Coronary artery (tissue), 2 donors: ENCODE data around the gene PCGF3.

Experiments
- DNase-seq: peaks from one replicate; pipeline ENCODE4 v3.0.0-alpha.2; 2017; ENCODE audit warnings: low spot score
- H3K27ac ChIP-seq, 2 donors: fragments of 200-600 bp; sonication (generic); one replicate each; pipeline ENCODE4 v1.5.1; 2016 to 2019
- H3K4me3 ChIP-seq: fragments of 200-600 bp; sonication (generic); 2 replicates; pipeline ENCODE4 v1.5.1; 2016; ENCODE audit warnings: mild to moderate bottlenecking, moderate library complexity
- TF ChIP-seq, protein P1 (sequence below): fragments of 200-600 bp; sonication (generic); IDR thresholded peaks from one replicate; pipeline ENCODE4 v1.5.1; 2019; ENCODE audit warnings: antibody characterized with exemption

The PCGF3 gene

DNA sequence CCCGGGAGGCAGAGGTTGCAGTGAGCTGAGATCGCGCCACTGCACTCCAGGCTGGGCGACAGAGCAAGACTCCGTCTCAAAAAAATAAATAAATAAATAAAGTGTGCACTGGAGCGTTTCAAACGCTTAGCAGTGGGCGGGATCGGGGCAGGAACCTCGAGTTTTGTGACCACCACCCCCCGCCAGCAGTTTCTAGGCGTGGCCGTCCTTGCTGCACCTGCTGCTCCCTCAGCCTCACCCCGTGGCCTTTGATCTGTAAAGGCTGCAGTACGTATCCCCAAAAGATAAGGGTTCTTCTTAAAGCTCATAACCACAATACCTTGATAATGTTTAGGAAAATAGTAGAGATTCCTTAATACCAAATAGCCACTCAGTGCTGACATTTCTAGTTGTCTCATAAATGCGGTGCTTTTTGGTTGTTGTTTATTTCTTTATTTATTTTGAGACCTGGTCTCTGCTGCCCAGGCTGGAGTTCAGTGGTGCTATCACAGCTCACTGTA is 33.2 kb downstream of the PCGF3 start:
- DNase-seq, result no peak
- TF ChIP-seq, protein P1, sequence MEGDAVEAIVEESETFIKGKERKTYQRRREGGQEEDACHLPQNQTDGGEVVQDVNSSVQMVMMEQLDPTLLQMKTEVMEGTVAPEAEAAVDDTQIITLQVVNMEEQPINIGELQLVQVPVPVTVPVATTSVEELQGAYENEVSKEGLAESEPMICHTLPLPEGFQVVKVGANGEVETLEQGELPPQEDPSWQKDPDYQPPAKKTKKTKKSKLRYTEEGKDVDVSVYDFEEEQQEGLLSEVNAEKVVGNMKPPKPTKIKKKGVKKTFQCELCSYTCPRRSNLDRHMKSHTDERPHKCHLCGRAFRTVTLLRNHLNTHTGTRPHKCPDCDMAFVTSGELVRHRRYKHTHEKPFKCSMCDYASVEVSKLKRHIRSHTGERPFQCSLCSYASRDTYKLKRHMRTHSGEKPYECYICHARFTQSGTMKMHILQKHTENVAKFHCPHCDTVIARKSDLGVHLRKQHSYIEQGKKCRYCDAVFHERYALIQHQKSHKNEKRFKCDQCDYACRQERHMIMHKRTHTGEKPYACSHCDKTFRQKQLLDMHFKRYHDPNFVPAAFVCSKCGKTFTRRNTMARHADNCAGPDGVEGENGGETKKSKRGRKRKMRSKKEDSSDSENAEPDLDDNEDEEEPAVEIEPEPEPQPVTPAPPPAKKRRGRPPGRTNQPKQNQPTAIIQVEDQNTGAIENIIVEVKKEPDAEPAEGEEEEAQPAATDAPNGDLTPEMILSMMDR, result no peak
- H3K27ac ChIP-seq, result no peak overlapping the region
- no peak overlapping the region for H3K4me3 ChIP-seq

DNA sequence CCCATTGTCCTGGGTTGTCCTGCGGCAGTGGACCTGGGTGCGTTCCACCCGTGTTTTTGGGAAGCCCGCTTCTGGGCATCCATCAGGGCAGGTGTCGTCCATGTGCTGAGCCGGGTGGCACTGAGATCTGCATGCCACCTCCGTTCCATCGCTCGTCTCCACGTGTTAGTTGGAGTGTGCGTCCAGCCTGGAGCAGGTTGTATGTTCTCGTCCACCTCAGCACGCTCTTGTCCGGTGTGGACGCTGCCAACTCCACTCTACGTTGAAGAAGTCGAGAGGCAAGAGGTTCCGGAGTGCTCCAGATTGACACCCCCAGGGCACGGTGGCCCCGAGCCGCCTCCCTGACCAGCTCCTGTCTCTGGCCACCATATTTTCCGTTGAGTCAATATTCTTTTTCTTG is 33.9 kb downstream of the PCGF3 start:
- no peak for DNase-seq
- H3K4me3 ChIP-seq, result no peak overlapping the region
- TF ChIP-seq, protein P1, result no peak
- no peak overlapping the region for H3K27ac ChIP-seq

DNA sequence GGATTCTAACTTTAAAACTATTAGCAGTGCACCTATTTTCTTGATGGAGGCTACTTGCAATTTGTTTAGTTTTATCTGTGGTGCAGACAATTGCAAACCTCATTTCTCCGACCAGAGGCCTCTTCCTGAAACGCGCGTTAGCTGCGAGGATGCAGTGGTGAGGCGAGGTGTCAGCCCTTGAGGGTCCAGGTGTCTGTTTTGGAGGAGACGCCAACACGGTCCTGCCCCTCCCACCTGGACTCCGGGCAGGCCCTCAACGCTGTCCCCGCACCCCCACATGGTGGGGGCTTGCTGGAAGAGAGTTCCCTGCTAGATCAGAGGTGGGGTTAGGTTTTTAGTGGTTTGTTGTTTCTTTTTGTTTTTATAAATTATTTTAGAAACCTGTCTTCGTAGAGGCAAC is 34.4 kb downstream of the PCGF3 start:
- TF ChIP-seq, protein P1, result no peak
- Histone ChIP-seq H3K27ac (no peak overlapping the region), H3K4me3 (no peak overlapping the region)
- no peak for DNase-seq

DNA sequence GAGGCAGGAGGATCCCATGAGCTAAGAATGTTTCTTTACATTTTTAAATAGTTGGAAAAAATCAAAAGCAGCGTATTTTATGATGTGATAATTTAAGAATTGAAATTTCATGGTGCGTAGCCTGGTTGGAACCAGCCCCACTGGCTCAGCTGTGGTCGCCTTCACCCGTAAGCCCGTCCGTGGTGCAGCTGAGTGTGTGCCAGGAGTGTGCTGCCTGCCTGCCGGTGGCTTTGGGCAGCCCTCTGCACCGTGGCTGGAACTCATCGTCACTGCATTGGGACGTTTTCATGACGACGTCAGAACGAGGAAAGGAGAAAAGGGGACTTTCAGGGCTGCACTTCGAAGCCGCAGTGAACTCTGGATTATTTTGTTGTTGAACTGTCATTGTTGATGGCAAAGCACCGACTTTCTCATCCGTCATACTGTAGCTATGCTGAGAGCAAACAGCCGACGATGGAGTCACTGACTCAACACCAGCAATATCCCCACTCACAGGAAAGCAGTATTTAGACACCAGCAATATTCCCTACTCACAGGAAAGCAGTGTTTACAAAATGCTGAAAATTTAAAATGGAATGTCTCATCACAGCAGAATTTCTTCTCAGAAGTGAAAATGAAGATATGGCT is 35.1 kb downstream of the PCGF3 start:
- no peak for DNase-seq
- no peak overlapping the region for H3K4me3 ChIP-seq
- H3K27ac ChIP-seq, result no peak overlapping the region
- TF ChIP-seq, protein P1, result no peak

DNA sequence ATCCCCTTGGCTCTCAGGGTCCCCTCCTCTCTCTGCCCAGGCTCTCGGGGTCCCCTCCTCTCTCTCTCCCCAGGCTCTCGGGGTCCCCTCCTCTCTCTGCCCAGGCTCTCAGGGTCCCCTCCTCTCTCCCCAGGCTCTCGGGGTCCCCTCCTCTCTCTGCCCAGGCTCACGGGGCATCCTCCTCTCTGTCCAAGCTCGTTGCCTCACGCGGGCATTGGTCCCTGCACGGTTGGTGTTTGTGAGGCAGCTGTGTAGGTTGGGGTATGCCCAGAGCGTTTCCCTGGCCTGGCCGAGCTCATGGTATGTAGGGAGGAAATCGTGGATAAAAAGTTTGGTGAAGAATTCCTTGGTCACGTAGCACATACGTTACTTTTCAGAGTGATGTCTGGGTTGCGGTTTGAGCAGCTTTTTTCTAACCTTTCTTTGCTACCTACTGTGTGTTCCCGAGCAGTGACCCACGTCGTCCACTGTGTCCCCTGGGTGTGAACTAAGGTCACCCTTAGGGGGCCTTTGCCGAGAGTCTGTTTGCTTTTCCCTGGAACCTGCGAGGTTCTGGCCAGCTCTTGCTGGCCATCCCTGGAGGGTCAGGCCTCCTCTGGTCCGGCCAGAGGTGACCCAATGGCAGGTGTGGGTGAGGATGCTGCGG is 36.6 kb downstream of the PCGF3 start:
- Histone ChIP-seq H3K27ac (no peak overlapping the region), H3K4me3 (no peak overlapping the region)
- TF ChIP-seq, protein P1, result no peak
- no peak for DNase-seq

DNA sequence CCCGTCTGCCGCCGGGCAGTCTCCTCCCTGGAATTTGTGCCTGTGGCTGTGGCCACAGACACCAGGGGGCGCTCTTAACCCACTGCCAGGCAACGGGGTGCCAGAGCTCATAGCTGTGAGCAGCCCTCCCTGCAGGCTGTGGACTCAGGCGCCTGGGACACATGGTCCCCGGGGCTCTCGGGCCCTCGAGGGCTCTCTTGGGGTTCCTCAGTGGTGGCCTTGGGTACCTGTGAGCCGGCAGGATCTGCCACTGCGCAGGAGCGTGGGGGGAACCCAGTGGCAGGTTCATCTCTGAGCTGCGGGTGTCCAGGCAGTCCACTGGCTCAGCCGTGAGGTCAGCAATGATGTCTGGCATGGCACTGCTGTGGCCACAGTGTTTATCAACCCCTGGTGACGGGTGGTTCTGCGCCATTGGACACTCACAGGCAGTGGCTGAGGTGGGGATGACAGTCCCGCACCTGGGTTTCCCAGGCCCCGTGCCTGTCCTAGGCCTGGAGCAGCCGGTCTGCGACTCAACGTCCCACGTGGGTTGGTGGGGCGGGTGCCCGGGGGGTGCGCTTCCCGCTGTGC is 37.2 kb downstream of the PCGF3 start:
- no peak for DNase-seq
- TF ChIP-seq, protein P1, result peak; percentile 31
- no peak overlapping the region for H3K27ac ChIP-seq
- no peak overlapping the region for H3K4me3 ChIP-seq
